ENCODE results near the gene FHIT.

DNA sequence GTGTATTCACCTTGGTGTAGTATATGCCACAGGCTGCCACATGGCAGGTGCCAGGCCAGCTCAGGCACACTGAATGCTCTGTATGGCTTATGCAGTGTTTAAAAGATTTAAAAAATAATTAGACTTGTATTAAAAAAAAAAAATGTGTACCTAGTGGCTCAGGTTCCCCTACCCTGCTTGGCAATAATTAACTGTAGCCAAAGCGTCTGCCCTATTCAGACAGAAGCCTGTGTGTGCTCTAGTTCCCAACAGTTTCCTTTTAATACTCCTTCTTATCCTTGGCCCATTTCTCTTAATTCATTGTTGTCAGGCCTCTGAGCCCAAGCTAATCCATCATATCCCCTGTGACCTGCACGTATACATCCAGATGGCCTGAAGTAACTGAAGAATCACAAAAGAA is 1449.2 kb downstream of the FHIT start:
- TF ChIP-seq CTCF (IDR thresholded peaks at IDR 0.05) (no peak), EP300 (IDR thresholded peaks at IDR 0.05) (no peak)

Data from ovary (tissue), 3 donors.